ENCODE measurements around the gene ABHD8.
A peak's percentile ranks its signal among the peaks of the same experiment; 100 is the strongest.

The ABHD8 gene

DNA sequence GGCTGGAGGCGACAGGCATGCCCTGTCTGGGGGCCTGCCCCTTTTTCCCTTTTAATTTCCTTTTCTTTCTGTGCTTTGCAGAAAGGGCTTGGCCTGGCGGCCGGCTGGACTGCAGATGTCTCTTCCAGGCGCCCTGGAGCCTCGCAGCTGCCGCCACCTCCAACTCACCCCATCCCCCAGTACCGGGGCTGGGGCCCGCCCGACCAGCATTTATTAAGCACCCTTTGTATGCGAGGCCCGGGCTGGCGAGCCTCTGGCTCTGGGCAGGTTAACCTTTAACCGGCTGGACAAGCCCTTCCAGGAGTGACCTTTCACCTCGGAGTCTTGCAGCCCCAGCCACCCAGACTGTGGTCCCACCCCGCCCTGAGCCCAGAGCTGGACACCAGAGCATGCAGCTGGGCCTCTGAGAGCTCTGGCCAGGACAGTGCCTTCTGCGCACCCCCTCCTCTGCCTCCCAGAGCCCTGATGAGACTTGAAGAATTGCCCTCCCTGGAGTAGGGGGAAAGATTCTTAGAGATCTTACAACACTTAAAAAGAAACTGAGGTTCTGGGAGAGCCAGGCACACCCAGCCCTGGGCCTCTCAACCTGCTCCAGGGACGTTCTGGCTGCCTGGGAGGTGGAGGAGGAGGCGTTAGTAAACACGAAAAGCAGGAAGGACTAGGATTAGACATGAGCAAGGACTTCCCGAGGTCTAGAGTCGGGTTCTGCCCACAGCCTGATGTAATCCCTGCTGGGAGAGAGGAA lies 56.4 kb downstream of the ABHD8 start:
- H3K27ac ChIP-seq = peak overlapping the region; percentile 92
- TF ChIP-seq, protein P1, sequence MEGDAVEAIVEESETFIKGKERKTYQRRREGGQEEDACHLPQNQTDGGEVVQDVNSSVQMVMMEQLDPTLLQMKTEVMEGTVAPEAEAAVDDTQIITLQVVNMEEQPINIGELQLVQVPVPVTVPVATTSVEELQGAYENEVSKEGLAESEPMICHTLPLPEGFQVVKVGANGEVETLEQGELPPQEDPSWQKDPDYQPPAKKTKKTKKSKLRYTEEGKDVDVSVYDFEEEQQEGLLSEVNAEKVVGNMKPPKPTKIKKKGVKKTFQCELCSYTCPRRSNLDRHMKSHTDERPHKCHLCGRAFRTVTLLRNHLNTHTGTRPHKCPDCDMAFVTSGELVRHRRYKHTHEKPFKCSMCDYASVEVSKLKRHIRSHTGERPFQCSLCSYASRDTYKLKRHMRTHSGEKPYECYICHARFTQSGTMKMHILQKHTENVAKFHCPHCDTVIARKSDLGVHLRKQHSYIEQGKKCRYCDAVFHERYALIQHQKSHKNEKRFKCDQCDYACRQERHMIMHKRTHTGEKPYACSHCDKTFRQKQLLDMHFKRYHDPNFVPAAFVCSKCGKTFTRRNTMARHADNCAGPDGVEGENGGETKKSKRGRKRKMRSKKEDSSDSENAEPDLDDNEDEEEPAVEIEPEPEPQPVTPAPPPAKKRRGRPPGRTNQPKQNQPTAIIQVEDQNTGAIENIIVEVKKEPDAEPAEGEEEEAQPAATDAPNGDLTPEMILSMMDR (IDR thresholded peaks at IDR 0.05) = no peak
- no peak for TF ChIP-seq ZFX (IDR thresholded peaks at IDR 0.05; ENCODE audit: borderline replicate concordance)

DNA sequence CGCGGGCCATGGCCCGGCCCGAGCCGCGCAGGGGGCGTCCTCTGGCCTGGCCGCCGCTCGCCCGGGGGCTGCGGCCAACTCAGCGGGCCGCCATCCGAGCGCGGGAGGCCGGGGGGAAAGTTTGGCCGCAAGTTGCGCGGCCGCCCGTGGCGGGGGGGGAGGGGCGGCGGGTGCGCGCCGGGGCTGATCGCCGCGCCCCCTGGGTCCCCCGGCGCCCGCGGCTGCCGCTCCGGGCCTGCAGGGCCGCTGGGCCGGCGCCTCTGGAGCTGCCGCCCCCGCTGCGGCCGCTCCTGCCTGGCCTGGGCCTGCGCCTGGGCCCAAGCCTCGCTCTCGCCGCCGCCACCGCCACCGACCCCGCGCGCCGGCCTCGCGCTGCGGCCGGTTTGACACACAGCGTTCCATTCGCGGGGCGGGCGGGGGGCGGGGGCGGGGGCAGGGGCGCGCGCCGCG lies 57.7 kb downstream of the ABHD8 start, which contains the start of gene NR2F6:
TSS of gene NR2F6 (minus strand) at position 385 of the 450 bp plus-strand sequence. CDS start 699 bp downstream, outside the sequence.
- TF ChIP-seq, protein P1 (IDR thresholded peaks at IDR 0.05) = no peak
- TF ChIP-seq ZFX (IDR thresholded peaks at IDR 0.05; ENCODE audit: borderline replicate concordance) = no peak
- peak within 1 kb of the TSS; percentile 92 for H3K27ac ChIP-seq

DNA sequence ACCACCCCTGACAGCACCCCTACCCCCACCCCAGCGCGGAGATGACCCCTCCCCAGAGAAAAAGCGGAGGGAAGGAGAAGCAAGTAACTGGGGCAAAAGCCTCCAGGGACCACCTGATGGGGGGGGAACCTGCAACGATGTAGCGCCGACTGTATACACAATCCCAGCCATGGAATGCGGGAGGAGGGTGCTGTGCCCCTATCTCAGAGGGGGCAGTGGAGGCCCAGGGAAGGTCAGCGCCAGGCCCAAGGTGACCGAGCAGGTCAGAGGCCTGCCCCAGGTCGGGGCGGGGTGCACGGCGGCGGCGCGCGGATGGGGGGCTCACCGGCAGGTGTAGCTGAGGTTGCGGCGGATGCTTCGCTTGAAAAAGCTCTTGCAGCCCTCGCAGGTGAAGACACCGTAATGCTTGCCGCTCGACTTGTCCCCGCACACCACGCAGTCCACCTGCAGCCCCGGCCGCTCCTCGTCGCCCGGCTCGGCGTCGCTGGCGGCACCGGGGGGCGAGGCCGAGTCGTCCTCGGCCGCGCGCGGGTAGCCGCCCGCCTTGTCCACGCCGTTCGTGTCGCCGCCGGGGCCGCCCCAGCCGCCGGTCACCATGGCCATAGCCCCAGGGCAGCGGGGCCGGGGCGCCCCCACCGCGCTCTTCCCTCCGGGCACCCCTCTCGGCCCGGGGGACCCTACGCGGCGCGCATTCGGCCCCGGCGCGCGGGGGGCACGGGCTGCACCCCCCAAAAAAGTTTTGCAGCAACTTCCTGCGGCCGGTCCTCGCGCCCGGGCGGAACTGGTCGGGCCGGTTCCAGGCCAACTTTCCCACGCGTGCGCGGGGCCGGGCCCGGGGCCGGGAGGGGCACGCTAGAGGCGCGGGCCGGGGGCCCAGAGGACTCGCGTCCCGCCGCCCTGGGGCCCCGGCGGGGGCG lies 58.3 kb downstream of the ABHD8 start:
- peak overlapping the region; percentile 92 for H3K27ac ChIP-seq
- TF ChIP-seq, protein P1 (IDR thresholded peaks at IDR 0.05) = no peak
- no peak for TF ChIP-seq ZFX (IDR thresholded peaks at IDR 0.05; ENCODE audit: borderline replicate concordance)

GRCh38 chr19:17243830-17244617 lies 59.2 kb downstream of the ABHD8 start:
- peak overlapping the region; percentile 92 for H3K27ac ChIP-seq
- TF ChIP-seq, protein P1 (IDR thresholded peaks at IDR 0.05) = no peak
- TF ChIP-seq ZFX (IDR thresholded peaks at IDR 0.05; ENCODE audit: borderline replicate concordance) = no peak

- TF ChIP-seq ZFX (IDR thresholded peaks at IDR 0.05; ENCODE audit: borderline replicate concordance) = no peak
- TF ChIP-seq, protein P1 (IDR thresholded peaks at IDR 0.05) = no peak
- H3K27ac ChIP-seq = peak overlapping the region; percentile 92
Measured at GRCh38 chr19:17243211-17243829, 59.9 kb downstream of the ABHD8 start.

DNA sequence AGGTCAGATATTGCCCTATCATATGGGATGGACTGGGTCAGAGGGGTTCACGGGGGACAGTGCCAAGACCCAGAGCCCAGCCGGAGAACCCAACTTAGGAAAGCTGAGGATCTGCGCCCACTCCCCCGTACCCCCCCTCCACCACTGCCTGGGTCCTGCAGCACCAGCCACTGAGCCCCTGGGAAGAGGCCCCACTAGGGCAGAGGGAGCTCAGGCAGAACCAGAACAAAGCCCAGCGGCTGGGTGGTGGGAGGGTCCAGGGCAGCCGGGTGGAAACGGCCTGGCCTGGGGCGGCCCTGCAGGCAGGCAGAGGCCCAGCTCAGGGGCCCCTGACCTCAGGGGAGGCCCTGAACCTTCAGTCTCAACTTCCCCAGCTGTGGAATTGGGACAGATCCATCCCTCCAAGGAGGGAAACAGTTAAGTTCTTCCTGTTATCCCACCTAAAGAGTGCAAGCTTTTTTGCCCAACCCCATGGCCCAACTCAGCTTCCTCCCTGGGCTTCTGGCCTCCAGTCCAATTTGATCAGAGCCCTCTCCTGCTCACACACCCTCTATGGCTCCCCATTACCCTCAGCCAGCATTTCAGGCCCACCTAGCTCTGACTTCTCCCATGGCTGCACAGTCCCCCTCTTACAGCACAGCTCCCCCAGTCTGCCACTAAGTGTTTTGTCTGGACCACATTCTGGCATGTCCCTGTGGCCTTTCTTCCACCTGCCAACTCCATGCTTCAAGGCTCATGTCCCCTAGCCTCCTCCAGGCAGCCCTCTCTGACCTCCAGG lies 60.6 kb downstream of the ABHD8 start:
- H3K27ac ChIP-seq = peak overlapping the region; percentile 92
- TF ChIP-seq, protein P1 (IDR thresholded peaks at IDR 0.05) = no peak
- TF ChIP-seq ZFX (IDR thresholded peaks at IDR 0.05; ENCODE audit: borderline replicate concordance) = no peak

Measured in 22Rv1 (cell line).